ENCODE data around the gene ACTL10.

GRCh38 chr20:33673410-33674293 lies 6.9 kb downstream of the ACTL10 start:
- TF ChIP-seq CTCF (IDR thresholded peaks at IDR 0.05) (no peak), POLR2A (IDR thresholded peaks at IDR 0.05) (no peak)
